Endodermal cell (in vitro differentiated cells): ENCODE data around the gene RNF186. TPM values are rescaled to one million over a fixed set of nuclear protein-coding genes. Genes with fewer than 3 reads are reported as not detected.

Experiments
- DNase-seq: peaks from one replicate; pipeline ENCODE4 v3.0.0-alpha.2; 2017
- H3K27ac ChIP-seq: 2 replicates; pipeline ENCODE4 v1.5.1; 2013; ENCODE audit warnings: mild to moderate bottlenecking, low read depth, low read length, moderate library complexity
- H3K27me3 ChIP-seq: 2 replicates; pipeline ENCODE4 v1.6.1; 2013; ENCODE audit warnings: mild to moderate bottlenecking, low read length, moderate library complexity; ENCODE audit not compliant: insufficient read depth, control insufficient read depth, poor library complexity, severe bottlenecking
- H3K36me3 ChIP-seq: 2 replicates; pipeline ENCODE4 v1.7.0; 2013; ENCODE audit warnings: mild to moderate bottlenecking, low read length, moderate library complexity; ENCODE audit not compliant: control insufficient read depth, insufficient read depth
- H3K4me1 ChIP-seq: one replicate; pipeline ENCODE4 v1.7.0; 2013; ENCODE audit warnings: low read length; ENCODE audit not compliant: control insufficient read depth, insufficient read depth
- H3K4me3 ChIP-seq: 2 replicates; pipeline ENCODE4 v1.5.1; 2013; ENCODE audit warnings: mild to moderate bottlenecking, low read length, moderate library complexity
- H3K9ac ChIP-seq: 2 replicates; pipeline ENCODE4 v1.6.1; 2013; ENCODE audit warnings: mild to moderate bottlenecking, low read length, moderate library complexity; ENCODE audit not compliant: poor library complexity, severe bottlenecking; ENCODE audit errors: extremely low read depth
- H3K9me3 ChIP-seq: 2 replicates; pipeline ENCODE4 v1.6.1; 2013; ENCODE audit warnings: mild to moderate bottlenecking, low read length, moderate library complexity; ENCODE audit not compliant: control insufficient read depth
- H3K27ac Mint-ChIP-seq: 2 replicates; pipeline ENCODE4 v1.8.0; 2020; ENCODE audit warnings: mixed read lengths
- H3K27me3 Mint-ChIP-seq: 2 replicates; pipeline ENCODE4 v1.8.0; 2021; ENCODE audit warnings: mild to moderate bottlenecking, mixed read lengths; ENCODE audit not compliant: insufficient read depth
- H3K36me3 Mint-ChIP-seq: 2 replicates; pipeline ENCODE4 v1.8.0; 2020; ENCODE audit warnings: low read depth, mixed read lengths
- H3K4me1 Mint-ChIP-seq: 2 replicates; pipeline ENCODE4 v1.8.0; 2020; ENCODE audit warnings: mixed read lengths
- H3K4me3 Mint-ChIP-seq: 2 replicates; pipeline ENCODE4 v1.8.0; 2020; ENCODE audit warnings: mild to moderate bottlenecking, moderate library complexity, mixed read lengths
- H3K9me3 Mint-ChIP-seq: 2 replicates; pipeline ENCODE4 v1.8.0; 2020; ENCODE audit warnings: mild to moderate bottlenecking, mixed read lengths
- WGBS, 2 experiments: methylation state at CpG; one replicate each; pipeline versions ENCODE4 v1.1.5 to v1.1.7; 2013; ENCODE audit warnings: missing lambda C conversion rate in 2 of 2, mixed read lengths in 1 of 2; ENCODE audit not compliant: insufficient coverage in 1 of 2, insufficient read length in 1 of 2; 5-methylcytosine and 5-hydroxymethylcytosine counted together
- total RNA-seq, 2 donors: library from RNA; stranded (reverse); fragmentation: NEBNext Ultra II Directional in 1 of 2; extraction: Animal tissue kit (Norgen Biotek cat#: 25700) in 1 of 2; gene quantifications; 2 replicates in 1 of 2; 3 replicates in 1 of 2; pipeline ENCODE4 v1.2.1, GENCODE V29; 2021
- TF ChIP-seq, protein P1 (sequence below): fragments of 200-600 bp; sonication (generic); conservative IDR thresholded peaks from 2 replicates; pipeline ENCODE4 v1.5.0; 2021; ENCODE audit warnings: antibody characterized with exemption, mild to moderate bottlenecking

The RNF186 gene
- total RNA-seq, 2 donors from 2014 or later: not detected

DNA sequence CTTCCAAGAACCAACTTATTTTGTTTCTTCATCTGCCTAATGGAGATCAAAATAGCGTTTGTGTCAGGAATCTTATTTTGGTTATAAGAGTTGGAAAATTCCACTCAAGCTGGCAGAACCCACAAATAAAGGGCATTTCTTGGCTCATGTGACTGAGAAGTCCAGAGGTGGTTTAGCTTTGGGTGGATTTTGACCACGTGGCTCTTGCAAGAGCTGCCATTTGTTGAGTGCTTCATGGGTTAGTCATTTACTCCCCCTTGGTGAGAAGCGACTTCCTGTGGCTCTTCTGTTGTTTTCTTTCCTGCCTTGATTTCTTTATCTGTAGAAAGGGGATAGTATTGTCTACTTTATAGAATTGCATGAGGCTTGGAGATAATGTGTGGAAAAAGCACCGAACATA lies 9.5 kb upstream of the RNF186 start:
- TF ChIP-seq, protein P1, sequence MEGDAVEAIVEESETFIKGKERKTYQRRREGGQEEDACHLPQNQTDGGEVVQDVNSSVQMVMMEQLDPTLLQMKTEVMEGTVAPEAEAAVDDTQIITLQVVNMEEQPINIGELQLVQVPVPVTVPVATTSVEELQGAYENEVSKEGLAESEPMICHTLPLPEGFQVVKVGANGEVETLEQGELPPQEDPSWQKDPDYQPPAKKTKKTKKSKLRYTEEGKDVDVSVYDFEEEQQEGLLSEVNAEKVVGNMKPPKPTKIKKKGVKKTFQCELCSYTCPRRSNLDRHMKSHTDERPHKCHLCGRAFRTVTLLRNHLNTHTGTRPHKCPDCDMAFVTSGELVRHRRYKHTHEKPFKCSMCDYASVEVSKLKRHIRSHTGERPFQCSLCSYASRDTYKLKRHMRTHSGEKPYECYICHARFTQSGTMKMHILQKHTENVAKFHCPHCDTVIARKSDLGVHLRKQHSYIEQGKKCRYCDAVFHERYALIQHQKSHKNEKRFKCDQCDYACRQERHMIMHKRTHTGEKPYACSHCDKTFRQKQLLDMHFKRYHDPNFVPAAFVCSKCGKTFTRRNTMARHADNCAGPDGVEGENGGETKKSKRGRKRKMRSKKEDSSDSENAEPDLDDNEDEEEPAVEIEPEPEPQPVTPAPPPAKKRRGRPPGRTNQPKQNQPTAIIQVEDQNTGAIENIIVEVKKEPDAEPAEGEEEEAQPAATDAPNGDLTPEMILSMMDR: no peak
- H3K27me3 ChIP-seq: no peaks in the 10 kb centered on the region
- Mint-ChIP-seq H3K36me3 (no peaks in the 10 kb centered on the region), H3K9me3 (peaks cover 1% of the 10 kb centered on the region), H3K4me3 (no peak overlapping the region), H3K27ac (no peak overlapping the region), H3K27me3 (peaks cover 12% of the 10 kb centered on the region), H3K4me1 (peaks cover 7% of the 10 kb centered on the region)
- no peak overlapping the region for H3K4me3 ChIP-seq
- no peaks in the 10 kb centered on the region for H3K4me1 ChIP-seq
- H3K36me3 ChIP-seq: no peaks in the 10 kb centered on the region
- no peak overlapping the region for H3K9ac ChIP-seq
- 70 to 91% methylated on average over 4 of the region's 4 CpGs for whole genome bisulfite sequencing, 2 experiments
- H3K9me3 ChIP-seq: no peaks in the 10 kb centered on the region
- no peak for DNase-seq
- H3K27ac ChIP-seq: no peak overlapping the region

GRCh38 chr1:19824036-19824435 lies 9.0 kb upstream of the RNF186 start:
- Histone ChIP-seq H3K9ac (no peak overlapping the region), H3K36me3 (no peaks in the 10 kb centered on the region), H3K9me3 (no peaks in the 10 kb centered on the region), H3K27ac (no peak overlapping the region), H3K27me3 (no peaks in the 10 kb centered on the region), H3K4me3 (no peak overlapping the region), H3K4me1 (no peaks in the 10 kb centered on the region)
- Mint-ChIP-seq H3K36me3 (no peaks in the 10 kb centered on the region), H3K27ac (no peak overlapping the region), H3K4me1 (peaks cover 7% of the 10 kb centered on the region), H3K27me3 (peaks cover 11% of the 10 kb centered on the region), H3K4me3 (no peak overlapping the region), H3K9me3 (peaks cover under 1% of the 10 kb centered on the region)
- TF ChIP-seq, protein P1: no peak
- no peak for DNase-seq
- WGBS, 2 experiments: 72 to 74% methylated on average over 4 to 5 of the region's 5 CpGs

DNA sequence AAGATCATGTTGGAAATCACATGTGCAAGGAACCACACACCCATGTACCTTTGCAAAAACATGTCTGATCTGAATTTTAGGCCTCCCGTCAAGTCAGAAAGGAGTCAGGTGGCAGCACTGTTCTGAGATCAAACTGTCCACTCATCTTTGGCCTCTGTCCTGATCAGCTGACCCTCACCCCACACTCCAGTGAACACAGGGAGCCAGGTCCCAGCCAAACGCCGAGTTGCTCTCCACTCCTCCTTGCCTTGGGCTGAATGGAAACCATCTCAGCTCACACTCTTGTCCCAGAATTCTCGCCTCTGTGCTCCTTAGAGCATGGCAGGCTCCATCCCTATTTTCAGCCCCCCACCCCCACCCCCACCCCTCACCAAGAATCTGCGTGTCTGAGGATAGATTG lies 4.6 kb upstream of the RNF186 start:
- Histone ChIP-seq H3K4me3 (no peak overlapping the region), H3K9me3 (no peaks in the 10 kb centered on the region), H3K9ac (no peak overlapping the region), H3K36me3 (no peaks in the 10 kb centered on the region), H3K4me1 (no peaks in the 10 kb centered on the region), H3K27me3 (peaks cover 5% of the 10 kb centered on the region), H3K27ac (no peak overlapping the region)
- no peaks in the 10 kb centered on the region for H3K36me3 Mint-ChIP-seq
- H3K4me1 Mint-ChIP-seq: peaks cover 18% of the 10 kb centered on the region
- H3K27ac Mint-ChIP-seq: no peak overlapping the region
- H3K4me3 Mint-ChIP-seq: no peak overlapping the region
- WGBS, 2 experiments: 87 to 100% methylated on average over 1 to 5 of the region's 5 CpGs
- H3K9me3 Mint-ChIP-seq: no peaks in the 10 kb centered on the region
- H3K27me3 Mint-ChIP-seq: peaks cover 21% of the 10 kb centered on the region
- TF ChIP-seq, protein P1: no peak
- no peak for DNase-seq
